HCT116 (cell line): Measurements from ENCODE around the gene HCRT. TPM values are rescaled to one million over a fixed set of nuclear protein-coding genes. Genes with fewer than 3 reads are reported as not detected.

Experiments used
- ATAC-seq: fragments of 200-7000 bp; cut with Tn5 transposase; 2 replicates; pipeline ENCODE4 v1.9.1; 2020; ENCODE audit warnings: mild to moderate bottlenecking, moderate library complexity
- BruUV-seq: library from RNA; stranded (reverse); fragments of 400-500 nt; replicated peaks from 2 replicates; lab custom pipeline; 2021; lab: Mats Ljungman, UMichigan
- CTCF ChIA-PET: fragments of 300-600 bp; sonication (Branson Sonifier 250); formaldehyde crosslinking; loops from one replicate; lab custom pipeline; 2021; ENCODE audit warnings: antibody characterized with exemption; lab: Charles Lee
- POLR2A ChIA-PET: fragments of 300-600, 350-600 bp; sonication (Branson Sonifier 250); formaldehyde crosslinking; loops from one replicate; lab custom pipeline; 2021; ENCODE audit warnings: antibody characterized with exemption; lab: Charles Lee
- RAD21 ChIA-PET, 2 experiments: fragments of 300-600 bp; sonication (Branson Sonifier 250); formaldehyde crosslinking; loops; one replicate each; lab custom pipeline; 2023; ENCODE audit warnings: low total read pairs in 2 of 2; ENCODE audit not compliant: uncharacterized antibody in 2 of 2, unreplicated experiment in 2 of 2, low non-redundant PET in 1 of 2; lab: Charles Lee
- DNase-seq: peaks from one replicate; pipeline ENCODE4 v3.0.0-alpha.2; 2010; ENCODE audit warnings: low read depth, low spot score
- H2AFZ ChIP-seq: fragments of 200-600 bp; shearing (Covaris generic), sonication (generic); 2 replicates; pipeline ENCODE4 v1.6.1; 2017; ENCODE audit warnings: low read depth, mixed run types, mixed read lengths, antibody characterized with exemption, low read length; ENCODE audit not compliant: poor library complexity, severe bottlenecking
- H3K27ac ChIP-seq: 2 replicates; pipeline ENCODE4 v1.5.1; 2012; ENCODE audit warnings: low read depth, low read length
- H3K27me3 ChIP-seq: fragments of 200-600 bp; sonication (generic); 2 replicates; pipeline ENCODE4 v1.6.1; 2016; ENCODE audit warnings: mixed run types, low read length, mixed read lengths; ENCODE audit not compliant: insufficient read depth
- H3K36me3 ChIP-seq, 2 experiments: fragments of 200-500 bp in 1 of 2; fragments of 200-600 bp in 1 of 2; sonication (Bioruptor generic) in 1 of 2; sonication (generic) in 1 of 2; 2 replicates each; pipeline versions ENCODE4 v1.5.1 to v1.6.1; 2014 to 2016; ENCODE audit warnings: low read length in 2 of 2, inconsistent platforms in 1 of 2, mixed read lengths in 1 of 2, mixed run types in 1 of 2; ENCODE audit not compliant: insufficient read depth in 2 of 2, control insufficient read depth in 1 of 2
- H3K4me1 ChIP-seq, 2 experiments: fragments of 200-600 bp in 1 of 2; sonication (generic) in 1 of 2; 2 replicates each; pipeline versions ENCODE4 v1.5.1 to v1.6.1; 2012 to 2017; ENCODE audit warnings: low read length in 2 of 2, inconsistent platforms in 1 of 2, mild to moderate bottlenecking in 1 of 2, mixed read lengths in 1 of 2, mixed run types in 1 of 2, moderate library complexity in 1 of 2; ENCODE audit not compliant: insufficient read depth in 2 of 2, control insufficient read depth in 1 of 2
- H3K4me2 ChIP-seq: fragments of 200-600 bp; sonication (generic); 2 replicates; pipeline ENCODE4 v1.6.1; 2017; ENCODE audit warnings: mixed run types, low read length, mixed read lengths
- H3K4me3 ChIP-seq, 2 experiments: fragments of 200-600 bp in 1 of 2; sonication (generic) in 1 of 2; replicated peaks in 1 of 2; 2 replicates each; pipeline ENCODE4 v1.5.1; 2011 to 2016; ENCODE audit warnings: low read length in 2 of 2, control low read depth in 1 of 2, low read depth in 1 of 2, mild to moderate bottlenecking in 1 of 2, mixed read lengths in 1 of 2, mixed run types in 1 of 2
- H3K79me2 ChIP-seq: fragments of 200-600 bp; sonication (generic); 2 replicates; pipeline ENCODE4 v1.6.1; 2017; ENCODE audit warnings: mild to moderate bottlenecking, mixed run types, low read length, moderate library complexity, mixed read lengths; ENCODE audit not compliant: insufficient read depth
- H3K9ac ChIP-seq: fragments of 200-600 bp; sonication (generic); 2 replicates; pipeline ENCODE4 v1.6.1; 2016; ENCODE audit warnings: low read length, mixed read lengths
- H3K9me2 ChIP-seq: fragments of 200-600 bp; sonication (generic), shearing (Covaris generic); 2 replicates; pipeline ENCODE4 v1.6.1; 2017; ENCODE audit warnings: mixed run types, mild to moderate bottlenecking, moderate library complexity; ENCODE audit not compliant: insufficient read depth
- H3K9me3 ChIP-seq, 2 experiments: fragments of 200-500 bp in 1 of 2; fragments of 200-600 bp in 1 of 2; sonication (Bioruptor generic) in 1 of 2; sonication (generic) in 1 of 2; 2 replicates each; pipeline ENCODE4 v1.6.1; 2014 to 2017; ENCODE audit warnings: low read length in 2 of 2, mixed read lengths in 2 of 2, inconsistent platforms in 1 of 2, low read depth in 1 of 2, mild to moderate bottlenecking in 1 of 2, mixed run types in 1 of 2, moderate library complexity in 1 of 2; ENCODE audit not compliant: control insufficient read depth in 1 of 2, insufficient read depth in 1 of 2
- H4K20me1 ChIP-seq: fragments of 200-600 bp; sonication (generic), shearing (Covaris generic); 2 replicates; pipeline ENCODE4 v1.6.1; 2017; ENCODE audit warnings: mixed run types, mild to moderate bottlenecking, moderate library complexity; ENCODE audit not compliant: insufficient read depth
- ATF3 ChIP-seq: IDR thresholded peaks from 2 replicates; pipeline ENCODE4 v1.6.1; 2012
- CEBPB ChIP-seq: IDR thresholded peaks from 2 replicates; pipeline ENCODE4 v1.6.1; 2012; ENCODE audit warnings: low read depth
- CTCF ChIP-seq, 3 experiments: fragments of 200-600 bp in 1 of 3; sonication (generic) in 1 of 3; IDR thresholded peaks in 2 of 3; conservative IDR thresholded peaks in 1 of 3; 2 replicates each; pipeline ENCODE4 v1.5.1; 2012 to 2017; ENCODE audit warnings: low read depth in 2 of 3, low read length in 2 of 3, antibody characterized with exemption in 1 of 3, borderline replicate concordance in 1 of 3, control low read depth in 1 of 3, mild to moderate bottlenecking in 1 of 3, mixed read lengths in 1 of 3, mixed run types in 1 of 3, moderate library complexity in 1 of 3; ENCODE audit not compliant: insufficient read depth in 1 of 3
- FOSL1 ChIP-seq: IDR thresholded peaks from 2 replicates; pipeline ENCODE4 v1.6.1; 2012; ENCODE audit warnings: low read depth
- POLR2A ChIP-seq: IDR thresholded peaks from 2 replicates; pipeline ENCODE4 v1.7.0; 2011; ENCODE audit warnings: borderline replicate concordance; ENCODE audit not compliant: insufficient read depth, insufficient read length; ENCODE audit errors: extremely low read depth
- REST ChIP-seq: IDR thresholded peaks from 2 replicates; pipeline ENCODE4 v1.6.1; 2012; ENCODE audit warnings: low read depth
- SRF ChIP-seq: IDR thresholded peaks from 2 replicates; pipeline ENCODE4 v1.6.1; 2012; ENCODE audit warnings: low read depth
- YY1 ChIP-seq: IDR thresholded peaks from 2 replicates; pipeline ENCODE4 v1.6.1; 2011; ENCODE audit warnings: low read length, low read depth, moderate library complexity, mild to moderate bottlenecking; ENCODE audit not compliant: insufficient replicate concordance; ENCODE audit errors: extremely low read depth
- ZBTB33 ChIP-seq: IDR thresholded peaks from 2 replicates; pipeline ENCODE4 v1.6.1; 2011; ENCODE audit warnings: mild to moderate bottlenecking, low read length, moderate library complexity; ENCODE audit not compliant: insufficient replicate concordance; ENCODE audit errors: extremely low read depth
- ZNF274 ChIP-seq: fragments of 200-500 bp; sonication (Bioruptor generic); IDR thresholded peaks from 2 replicates; pipeline ENCODE4 v1.6.1; 2014; ENCODE audit warnings: mild to moderate bottlenecking, low read depth, low read length, inconsistent platforms
- intact Hi-C: fragments of 100-400 bp; cut with micrococcal nuclease; formaldehyde crosslinking; loops from 2 replicates; pipeline ENCODE4 v1.10.0; 2022
- total RNA-seq: library from RNA; stranded (reverse); gene quantifications from one replicate; pipeline ENCODE4 v1.2.1, GENCODE V29; 2021; ENCODE audit not compliant: unreplicated experiment

Gene HCRT
- total RNA-seq, 1 experiment from 2014 or later: not detected

- Histone ChIP-seq H3K79me2 (no peaks in the 10 kb centered on the region), H3K9ac (no peak overlapping the region), H3K9me3 (no peaks in the 10 kb centered on the region), H4K20me1 (no peaks in the 10 kb centered on the region), H3K4me2 (no peak overlapping the region), H3K9me2 (no peaks in the 10 kb centered on the region), H3K4me3 (no peak overlapping the region), H3K4me1 (no peaks in the 10 kb centered on the region), H3K27me3 (no peaks in the 10 kb centered on the region), H3K36me3 (no peaks in the 10 kb centered on the region), H2AFZ (no peak overlapping the region), H3K27ac (no peak overlapping the region)
- ATAC-seq: peak; percentile 89
- POLR2A ChIA-PET: no interaction called here
- DNase-seq: peak; percentile 18
- no TSS peak for BruUV-seq
- RAD21 ChIA-PET: no interaction called here
- TF ChIP-seq ATF3: no peak
- TF ChIP-seq CTCF (IDR thresholded peaks at IDR 0.05 in 2 of 3, conservative IDR thresholded peaks at IDR 0.05 in 1 of 3; ENCODE audit: borderline replicate concordance in 1 of 3, insufficient read depth in 1 of 3, low read depth in 2 of 3, low read length in 2 of 3): peak in 2 of 3 experiments; percentile 82 to 87; a peak in 5 of 6 replicates
- CTCF ChIA-PET: interaction anchor here (0.9 kb wide), 1 partner anchor 21 kb away, joined by 4 read pairs; no protein-coding TSS in a partner anchor
- intact Hi-C loops: no loop called here
Observed at GRCh38 chr17:42163113-42163512, 22.1 kb downstream of the HCRT start.

- intact Hi-C loops: no loop called here
- no peak overlapping the region for H2AFZ ChIP-seq
- H3K9me3 ChIP-seq: no peaks in the 10 kb centered on the region
- CTCF ChIA-PET: interaction anchor here (1.0 kb wide), 1 partner anchor 21 kb away, joined by 3 read pairs; no protein-coding TSS in a partner anchor
- POLR2A ChIA-PET: no interaction called here
- no TSS peak for BruUV-seq
- H4K20me1 ChIP-seq: no peaks in the 10 kb centered on the region
- H3K4me3 ChIP-seq: no peak overlapping the region
- no peaks in the 10 kb centered on the region for H3K36me3 ChIP-seq
- no peak overlapping the region for H3K27ac ChIP-seq
- no peaks in the 10 kb centered on the region for H3K27me3 ChIP-seq
- peaks cover 0 to 2% of the 10 kb centered on the region in 2 experiments; a peak in 1 of 4 replicates for H3K4me1 ChIP-seq
- no peak for DNase-seq
- no peaks in the 10 kb centered on the region for H3K79me2 ChIP-seq
- no peaks in the 10 kb centered on the region for H3K9me2 ChIP-seq
- RAD21 ChIA-PET: no interaction called here
- no peak overlapping the region for H3K4me2 ChIP-seq
- no peak for ATAC-seq
- H3K9ac ChIP-seq: no peak overlapping the region
- TF ChIP-seq CEBPB (no peak), ZBTB33 (no peak), ZNF274 (no peak), ATF3 (no peak), YY1 (no peak), REST (no peak), FOSL1 (no peak), POLR2A (no peak), SRF (no peak)
Observed at GRCh38 chr17:42160531-42160910, 24.7 kb downstream of the HCRT start.
